ELR (cell line): ENCODE results near the gene MLPH.
A peak's percentile ranks its signal among the peaks of the same experiment; 100 is the strongest.
"Not testable (repeated sequence)": the region's sequence is repeated elsewhere in the genome, so short reads cannot be mapped to it uniquely, and the experiment has no call there.

Source experiments
- DNase-seq: peaks from one replicate; pipeline ENCODE4 v3.0.0-alpha.2; 2015; ENCODE audit warnings: low read depth

Gene MLPH

DNA sequence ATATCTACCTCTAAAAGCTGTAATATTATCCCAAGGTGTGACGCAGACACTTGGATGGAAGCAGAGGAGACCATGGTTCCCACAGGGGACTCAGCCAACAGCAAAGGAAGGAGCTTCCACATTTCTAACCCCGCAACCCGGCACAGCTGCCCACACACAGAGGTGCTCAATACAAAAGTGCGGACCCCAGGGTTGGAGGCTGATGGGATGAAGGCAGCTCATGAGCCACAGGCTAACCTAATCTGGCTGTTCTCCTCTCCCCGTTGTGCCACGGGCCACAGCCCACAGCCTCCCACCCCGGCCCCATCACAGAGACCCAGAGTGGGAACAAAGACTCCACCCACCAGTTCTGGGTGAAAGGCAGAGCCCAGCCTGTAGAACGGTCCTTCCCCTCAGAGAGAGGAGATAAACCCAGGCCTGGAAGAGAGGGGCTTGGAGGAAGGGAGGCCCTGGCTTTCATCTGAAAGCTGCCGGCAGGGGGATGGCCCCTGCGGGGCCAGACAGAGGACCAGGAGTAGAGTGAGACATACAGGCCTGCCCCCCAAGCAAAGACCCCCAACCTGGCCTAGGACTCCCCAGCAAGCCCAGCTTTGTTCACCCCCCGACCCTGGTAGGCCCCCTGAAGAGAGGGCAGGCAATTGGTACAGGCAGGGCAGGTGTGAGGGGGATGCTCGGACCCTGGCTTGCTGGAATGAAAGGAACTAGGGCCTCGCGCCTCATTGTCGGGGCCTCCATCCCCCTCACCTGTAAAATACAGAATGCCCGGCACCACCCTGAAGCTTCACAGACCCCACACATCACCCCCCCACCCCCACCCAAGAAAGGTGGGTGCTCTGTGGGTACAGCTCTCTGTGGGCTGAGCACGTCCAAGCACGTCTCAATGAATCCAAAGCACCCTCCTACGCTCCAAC lies 96.6 kb downstream of the MLPH start:
- DNase-seq = no peak

- DNase-seq = no peak
Measured at GRCh38 chr2:237585590-237586221, 98.7 kb downstream of the MLPH start.

GRCh38 chr2:237588044-237588696 lies 101.1 kb downstream of the MLPH start:
- DNase-seq = no peak

GRCh38 chr2:237590272-237591140 lies 103.5 kb downstream of the MLPH start, which contains the start of gene RAB17:
Gene RAB17, minus strand, starts transcription at chr2:237590734. Its CDS starts 4,580 bp downstream, at chr2:237586154.
- DNase-seq = peak; percentile 50

- DNase-seq = no peak
Measured at GRCh38 chr2:237591141-237591881, 104.3 kb downstream of the MLPH start.

- no peak for DNase-seq
Measured at GRCh38 chr2:237592425-237592980, 105.5 kb downstream of the MLPH start.

DNA sequence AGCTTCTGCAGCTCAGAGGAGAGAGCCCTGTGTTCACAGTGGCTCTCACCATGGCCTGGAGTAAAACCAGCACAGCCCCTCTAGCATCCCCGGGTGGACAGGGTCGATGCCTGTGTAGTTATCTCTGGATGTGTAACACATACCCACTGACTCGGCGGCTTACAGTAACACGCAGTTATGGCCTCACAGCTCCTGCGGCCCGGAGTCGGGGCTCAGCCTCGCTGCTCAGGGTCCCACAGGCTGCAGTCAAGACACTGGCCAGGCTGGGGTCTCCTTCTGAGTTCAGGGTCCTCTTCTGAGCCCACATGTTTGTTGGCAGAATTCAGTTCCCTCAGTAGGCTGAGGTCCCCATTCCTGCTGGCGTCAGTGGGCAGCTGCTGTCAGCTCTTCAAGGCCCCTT lies 106.0 kb downstream of the MLPH start:
- DNase-seq = no peak

DNA sequence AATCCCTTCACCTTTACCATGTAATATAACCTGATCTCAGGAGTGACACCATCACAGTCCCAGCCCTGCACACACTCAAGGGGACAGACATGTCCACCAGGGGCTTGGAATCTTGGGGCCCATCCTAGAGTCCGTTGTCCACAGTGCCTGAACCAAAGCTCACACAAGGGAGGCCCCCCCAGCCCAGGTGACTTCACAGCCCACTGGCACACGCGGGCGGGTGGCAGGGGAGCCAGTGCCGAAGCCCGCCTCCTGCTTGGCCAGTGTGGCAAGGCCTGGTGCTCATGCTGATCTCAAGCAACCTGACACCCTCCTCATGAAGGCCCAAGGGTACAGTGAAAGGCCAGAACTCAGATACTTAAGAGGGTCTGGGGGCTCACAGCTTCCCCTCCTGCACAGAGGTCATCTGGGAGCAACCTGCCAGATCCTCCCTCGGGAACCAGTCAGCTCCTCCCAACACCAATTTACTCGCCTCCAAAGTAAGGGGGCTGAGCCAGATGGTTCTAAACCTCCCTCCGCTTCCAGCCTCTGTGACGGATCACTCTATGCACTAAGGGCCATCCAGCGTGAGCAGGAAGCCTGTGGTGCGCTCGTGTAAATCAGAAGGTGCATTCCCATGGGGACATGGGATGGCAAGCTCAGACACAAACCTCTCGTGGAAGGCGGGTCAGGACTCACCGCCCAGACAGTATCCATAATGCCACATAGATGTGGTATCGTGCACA lies 106.7 kb downstream of the MLPH start:
- no peak for DNase-seq

DNA sequence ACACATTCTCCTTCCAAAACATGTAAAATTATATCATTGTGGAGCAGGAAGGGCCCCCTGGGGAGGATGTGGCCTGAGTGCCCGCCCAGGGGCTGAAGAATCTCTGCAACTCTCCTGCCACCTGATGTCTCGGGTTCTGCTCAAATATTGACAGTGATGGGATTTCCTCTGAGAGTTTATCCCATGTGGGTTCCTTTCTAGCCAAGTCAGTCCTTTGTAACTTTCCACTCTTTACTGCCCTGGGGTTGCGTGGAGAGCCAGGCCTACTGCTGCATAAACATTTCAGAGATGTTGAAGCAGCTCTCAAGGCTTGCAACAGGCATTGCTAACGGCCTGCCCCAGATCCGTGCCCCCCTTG lies 107.4 kb downstream of the MLPH start:
- no peak for DNase-seq

DNA sequence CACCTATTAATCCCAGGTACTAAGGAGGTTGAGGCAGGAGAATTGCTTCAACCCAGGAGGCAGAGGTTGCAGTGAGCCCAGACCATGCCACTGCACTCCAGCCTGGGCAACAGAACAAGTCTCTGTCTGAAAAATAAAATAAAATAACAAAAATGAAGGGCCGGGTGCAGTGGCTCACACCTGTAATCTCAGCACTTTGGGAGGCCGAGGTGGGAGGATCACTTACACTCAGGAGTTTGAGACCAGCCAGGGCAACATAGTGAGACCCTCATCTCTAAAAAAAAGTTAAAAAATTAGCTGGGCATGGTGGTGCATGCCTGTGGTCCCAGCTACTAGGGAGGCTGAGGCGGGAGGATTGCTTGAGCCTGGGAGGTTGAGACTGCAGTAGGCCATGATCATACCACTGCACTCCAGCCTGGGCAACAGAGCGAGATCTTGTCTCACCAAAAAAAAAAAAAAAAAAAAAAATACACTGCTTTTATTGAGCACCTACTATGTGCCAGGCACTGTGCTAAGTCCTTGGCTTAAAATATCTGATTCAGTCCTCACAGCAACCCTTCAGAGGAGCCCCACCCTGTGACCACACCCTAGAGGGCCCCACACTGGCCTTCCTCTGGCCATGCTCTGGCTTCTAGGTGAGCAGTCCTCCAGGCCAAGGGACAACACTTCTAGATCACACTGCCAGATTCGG lies 108.9 kb downstream of the MLPH start:
- DNase-seq = not testable (repeated sequence)

DNA sequence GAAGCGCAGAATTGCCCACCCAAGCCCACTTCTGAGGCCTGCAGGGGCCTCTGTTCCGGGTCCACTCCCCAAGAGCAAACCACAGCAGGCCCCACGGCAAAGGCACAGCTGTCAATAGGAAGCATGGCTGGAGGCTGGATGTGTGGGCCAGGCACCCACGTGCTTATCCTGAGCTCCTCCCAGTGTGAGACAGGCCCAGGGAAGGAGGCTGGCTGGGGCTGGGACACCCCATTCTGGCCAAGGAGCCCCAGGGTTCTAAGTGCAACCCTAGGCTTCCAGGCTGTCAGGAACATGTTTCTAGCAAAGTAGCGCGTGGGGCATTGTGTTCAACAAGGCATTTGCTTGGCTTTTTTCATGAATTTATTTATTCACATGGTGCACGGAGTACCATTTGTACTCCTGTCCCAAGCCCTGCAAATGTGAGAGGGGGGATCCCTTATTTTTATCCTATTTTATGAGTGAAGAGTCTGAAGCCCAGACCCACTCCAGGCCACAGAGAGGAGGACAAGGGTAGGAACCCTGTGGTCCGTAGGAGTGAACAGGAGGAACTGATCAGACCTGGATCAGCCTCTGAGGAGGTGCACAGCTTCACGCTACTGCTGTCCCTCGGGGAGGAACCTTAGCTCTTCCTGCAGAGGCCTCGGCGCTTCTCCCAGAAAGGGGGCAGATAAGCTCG lies 109.6 kb downstream of the MLPH start:
- no peak for DNase-seq

- no peak for DNase-seq
Measured at GRCh38 chr2:237597196-237598145, 110.4 kb downstream of the MLPH start.

DNA sequence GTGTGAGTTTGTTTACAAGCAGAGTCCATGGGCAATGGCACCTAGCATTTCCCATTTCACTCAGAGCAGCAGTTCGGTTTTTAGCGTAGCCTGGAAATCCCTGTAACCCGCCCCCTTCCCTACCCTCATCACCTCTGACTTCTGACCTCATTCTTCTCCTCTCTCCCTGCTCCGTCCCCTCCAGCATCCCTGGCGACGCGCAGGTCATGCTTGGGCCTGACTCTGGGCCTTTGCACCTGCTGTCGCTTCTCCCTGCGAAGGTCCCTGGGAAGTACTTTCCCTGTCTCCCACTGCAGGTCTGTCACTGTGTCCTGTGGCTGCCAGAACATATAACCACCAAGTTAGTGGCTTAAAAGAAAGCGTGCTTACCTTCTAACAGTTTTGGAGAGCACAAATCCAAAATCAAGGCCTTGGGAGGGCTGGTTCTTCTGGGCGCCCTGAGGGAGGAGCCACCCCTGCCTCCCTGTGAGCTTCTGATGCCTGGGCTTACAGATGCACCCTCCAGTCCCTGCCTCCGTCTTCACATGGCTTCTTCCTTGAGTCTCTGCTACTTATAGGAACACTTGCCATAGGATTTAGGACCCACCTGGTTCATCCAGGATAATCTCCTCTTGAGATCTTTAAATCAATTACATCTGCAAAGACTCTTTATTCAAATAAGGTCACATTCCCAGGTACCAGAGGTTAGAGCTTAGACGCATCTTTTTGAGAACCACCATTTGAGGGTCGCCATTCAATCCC lies 111.6 kb downstream of the MLPH start:
- no peak for DNase-seq

GRCh38 chr2:237599465-237600110 lies 112.5 kb downstream of the MLPH start:
- no peak for DNase-seq

DNA sequence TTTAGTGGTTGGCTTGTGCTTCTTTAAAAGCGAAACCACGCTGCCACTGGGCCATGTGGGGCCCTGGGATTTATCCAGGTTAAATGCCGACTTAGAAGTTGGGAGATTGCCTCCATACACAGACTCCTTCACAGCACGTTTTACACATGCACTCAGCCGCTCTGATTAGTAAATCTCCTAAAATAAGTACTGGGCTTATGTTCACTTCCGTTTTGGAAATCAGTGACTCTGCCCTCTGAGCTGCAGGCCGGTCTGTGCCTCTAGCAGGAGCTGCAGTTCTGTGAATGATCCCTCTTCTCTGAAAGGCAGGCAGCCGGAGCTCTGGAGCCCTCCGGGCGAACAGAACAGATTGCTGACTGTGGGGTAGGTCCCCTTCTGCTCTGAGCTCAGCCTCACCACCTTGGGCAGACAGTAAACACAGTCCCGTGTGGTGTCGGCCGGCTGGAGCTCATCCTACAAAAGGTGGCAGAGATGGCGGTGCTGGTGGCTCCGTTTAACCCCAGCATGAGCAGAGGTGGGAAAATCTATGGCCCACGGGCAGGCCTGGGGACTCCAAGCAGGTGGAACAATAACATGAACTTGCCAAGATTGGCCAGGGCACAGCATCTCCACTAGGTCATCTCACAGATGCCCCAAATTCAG lies 113.3 kb downstream of the MLPH start:
- DNase-seq = peak; percentile 57
